Activated CD8-positive, alpha-beta T cell treated with anti-CD3 and anti-CD28 coated beads, Interleukin-2, amount 10 ng/mL, durations not matched to agents 7 days and 5 days (primary cell): ENCODE data around the gene FAM228B. TPM values are rescaled to one million over a fixed set of nuclear protein-coding genes. Genes with fewer than 3 reads are reported as not detected.
"Not testable (repeated sequence)": the region's sequence is repeated elsewhere in the genome, so short reads cannot be mapped to it uniquely, and the experiment has no call there.

Experiments
- ATAC-seq: fragments of 150-1000 bp; cut with Tn5 transposase; one replicate; pipeline ENCODE4 v1.10.0; 2021; ENCODE audit warnings: moderate library complexity
- CTCF ChIA-PET: fragments of 350-600 bp; sonication (Branson Sonifier 250); formaldehyde crosslinking; loops from one replicate; lab custom pipeline; 2021; ENCODE audit warnings: antibody characterized with exemption; lab: Charles Lee
- POLR2A ChIA-PET: fragments of 350-600 bp; sonication (Branson Sonifier 250); formaldehyde crosslinking; loops from one replicate; lab custom pipeline; 2021; ENCODE audit warnings: antibody characterized with exemption; lab: Charles Lee
- DNase-seq: peaks from one replicate; pipeline ENCODE4 v3.0.0-alpha.2; 2020
- H3K27ac Mint-ChIP-seq: one replicate; pipeline ENCODE4 v1.8.0; 2021; ENCODE audit warnings: mild to moderate bottlenecking, mixed read lengths
- H3K27me3 Mint-ChIP-seq: one replicate; pipeline ENCODE4 v1.8.0; 2021; ENCODE audit warnings: low read depth, mixed read lengths
- H3K36me3 Mint-ChIP-seq: one replicate; pipeline ENCODE4 v1.8.0; 2021; ENCODE audit warnings: low read depth, mixed read lengths
- H3K4me1 Mint-ChIP-seq: one replicate; pipeline ENCODE4 v1.8.0; 2021; ENCODE audit warnings: low read depth, mixed read lengths
- H3K4me3 Mint-ChIP-seq: one replicate; pipeline ENCODE4 v1.8.0; 2021; ENCODE audit warnings: mild to moderate bottlenecking, mixed read lengths
- H3K9me3 Mint-ChIP-seq: one replicate; pipeline ENCODE4 v1.8.0; 2022; ENCODE audit warnings: mixed read lengths; ENCODE audit not compliant: insufficient read depth
- total RNA-seq, 2 experiments: library from RNA; stranded (reverse); gene quantifications; one replicate each; pipeline ENCODE4 v1.2.3, GENCODE V29; 2021

The FAM228B gene
- total RNA-seq, 2 experiments from 2014 or later: 6.2 to 6.9 TPM

DNA sequence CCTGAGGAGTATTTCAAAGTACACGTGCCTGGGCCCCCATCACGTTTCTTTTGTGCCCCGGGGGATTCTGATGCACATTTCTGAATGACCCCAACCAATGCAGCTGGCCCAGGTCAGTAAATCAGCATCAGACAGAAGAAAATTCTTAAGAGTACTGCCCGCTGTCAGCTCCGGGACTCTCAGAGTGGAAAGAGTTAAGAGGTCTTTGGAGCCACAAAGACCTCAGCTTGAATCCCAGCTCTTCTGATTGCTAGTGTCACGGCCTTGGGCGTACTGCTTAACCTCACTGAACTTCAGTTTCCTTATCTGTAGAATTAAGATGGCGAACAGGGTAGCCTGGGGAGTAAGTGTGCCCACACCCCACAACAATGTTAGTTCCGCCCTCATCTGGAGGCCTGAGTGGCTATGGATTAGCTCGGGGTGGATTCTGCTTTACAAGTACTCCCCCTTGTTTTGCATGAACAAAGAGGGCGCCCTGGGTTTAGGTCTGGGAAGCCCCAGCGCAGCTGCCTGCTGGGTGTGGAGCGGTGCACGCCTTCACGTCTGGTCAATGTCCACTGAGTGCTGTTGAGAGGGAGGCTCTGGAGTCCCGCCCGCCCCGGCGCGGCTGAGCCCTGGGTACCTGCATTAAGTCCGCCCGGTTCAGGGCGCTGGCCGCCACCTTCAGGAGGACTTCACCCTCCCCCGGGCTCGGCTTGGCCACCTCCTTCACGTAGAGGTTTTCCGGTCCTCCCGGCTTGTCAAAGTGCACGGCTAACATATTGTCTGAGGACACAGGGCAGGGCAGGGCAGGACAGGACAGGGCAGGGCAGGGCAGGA, 39.5 kb upstream of the FAM228B start:
- Mint-ChIP-seq H3K36me3 (peaks cover 9% of the 10 kb centered on the region), H3K9me3 (no peaks in the 10 kb centered on the region), H3K4me3 (peak overlapping the region; percentile 88), H3K27me3 (no peaks in the 10 kb centered on the region), H3K4me1 (peaks cover 19% of the 10 kb centered on the region), H3K27ac (peak overlapping the region; percentile 92)
- POLR2A ChIA-PET: interaction anchor here (0.6 to 2.3 kb wide), 9 partner anchors 10 to 259 kb away, joined by 3 to 22 read pairs (median 5); partner anchors contain the start of genes ATAD2B and WDCP
- CTCF ChIA-PET: interaction anchor here (0.6 to 4.6 kb wide), 39 partner anchors 10 to 744 kb away, joined by 3 to 74 read pairs (median 5); partner anchors contain the start of genes ATAD2B, FAM228B, FKBP1B and PFN4
- peak; percentile 76 for DNase-seq
- peak; percentile 74 for ATAC-seq

- H3K27me3 Mint-ChIP-seq: no peaks in the 10 kb centered on the region
- H3K36me3 Mint-ChIP-seq: peaks cover 9% of the 10 kb centered on the region
- POLR2A ChIA-PET: interaction anchor here (1.0 to 2.3 kb wide), 9 partner anchors 8 to 260 kb away, joined by 3 to 22 read pairs (median 5); partner anchors contain the start of genes ATAD2B, SF3B6 and WDCP
- peak; percentile 97 for ATAC-seq
- DNase-seq: peak; percentile 84
- CTCF ChIA-PET: interaction anchor here (0.6 to 4.6 kb wide), 41 partner anchors 8 to 743 kb away, joined by 3 to 74 read pairs (median 5); partner anchors contain the start of genes ATAD2B, FAM228B, FKBP1B and PFN4
- H3K4me1 Mint-ChIP-seq: peaks cover 19% of the 10 kb centered on the region
- peak within 1 kb of the TSS; percentile 88 for H3K4me3 Mint-ChIP-seq
- no peaks in the 10 kb centered on the region for H3K9me3 Mint-ChIP-seq
- H3K27ac Mint-ChIP-seq: peak within 1 kb of the TSS; percentile 92
Measured at GRCh38 chr2:24084386-24085199, 38.7 kb upstream of the FAM228B start, which contains the start of gene TP53I3. Gene TP53I3, minus strand, starts transcription at chr2:24084834. Its CDS starts 508 bp downstream, at chr2:24084326.

DNA sequence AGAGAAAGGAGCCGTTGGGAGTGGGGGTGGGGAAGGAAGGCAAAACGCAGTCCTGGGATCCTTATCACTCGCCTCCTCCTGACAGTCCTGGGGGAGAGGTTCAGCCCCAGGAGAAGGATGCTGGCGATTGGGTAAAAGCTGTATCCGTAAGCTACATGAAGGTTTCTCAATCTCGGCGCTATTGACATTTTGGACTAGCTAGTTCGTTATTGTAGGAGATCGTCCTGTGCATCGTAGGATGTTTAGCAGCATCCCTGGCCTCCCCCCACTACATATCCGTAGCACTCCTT, 38.1 kb upstream of the FAM228B start:
- DNase-seq (no peak), ATAC-seq (no peak)
- Mint-ChIP-seq H3K4me3 (peak overlapping the region; percentile 88), H3K27ac (no peak overlapping the region), H3K9me3 (no peaks in the 10 kb centered on the region), H3K36me3 (peaks cover 9% of the 10 kb centered on the region), H3K4me1 (peaks cover 19% of the 10 kb centered on the region), H3K27me3 (no peaks in the 10 kb centered on the region)
- POLR2A ChIA-PET: interaction anchor here (0.6 to 2.0 kb wide), 3 partner anchors 9 to 158 kb away, joined by 3 to 5 read pairs (median 4); partner anchors contain the start of genes ATAD2B and SF3B6
- CTCF ChIA-PET: interaction anchor here (1.0 to 4.6 kb wide), 25 partner anchors 9 to 742 kb away, joined by 3 to 74 read pairs (median 7); partner anchors contain the start of genes ATAD2B, FAM228B, FKBP1B and PFN4

DNA sequence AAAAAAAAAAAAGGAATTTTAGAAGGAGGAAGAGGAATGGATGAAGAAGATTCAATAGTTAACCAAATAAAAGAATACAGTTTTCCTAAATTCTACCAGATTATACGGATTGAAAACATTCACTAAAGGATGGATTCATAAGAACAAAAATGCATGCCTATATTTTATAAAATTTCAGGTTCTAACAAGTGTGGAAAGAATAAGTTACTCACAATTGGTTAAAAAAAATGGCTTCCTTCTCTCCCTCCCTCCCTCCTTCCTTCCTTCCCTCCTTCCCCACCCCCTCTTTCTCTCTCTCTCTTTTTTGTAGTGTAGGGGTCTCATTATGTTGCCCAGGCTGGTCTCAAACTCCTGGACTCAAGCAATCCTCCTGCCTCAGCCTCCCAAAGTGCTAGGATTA, 37.0 kb upstream of the FAM228B start:
- ChIA-PET POLR2A (no interaction called here), CTCF (no interaction called here)
- no peaks in the 10 kb centered on the region for H3K9me3 Mint-ChIP-seq
- ATAC-seq (no peak), DNase-seq (no peak)
- H3K4me1 Mint-ChIP-seq: peaks cover 19% of the 10 kb centered on the region
- H3K36me3 Mint-ChIP-seq: peaks cover 7% of the 10 kb centered on the region
- no peak overlapping the region for H3K27ac Mint-ChIP-seq
- no peak overlapping the region for H3K4me3 Mint-ChIP-seq
- H3K27me3 Mint-ChIP-seq: no peaks in the 10 kb centered on the region

DNA sequence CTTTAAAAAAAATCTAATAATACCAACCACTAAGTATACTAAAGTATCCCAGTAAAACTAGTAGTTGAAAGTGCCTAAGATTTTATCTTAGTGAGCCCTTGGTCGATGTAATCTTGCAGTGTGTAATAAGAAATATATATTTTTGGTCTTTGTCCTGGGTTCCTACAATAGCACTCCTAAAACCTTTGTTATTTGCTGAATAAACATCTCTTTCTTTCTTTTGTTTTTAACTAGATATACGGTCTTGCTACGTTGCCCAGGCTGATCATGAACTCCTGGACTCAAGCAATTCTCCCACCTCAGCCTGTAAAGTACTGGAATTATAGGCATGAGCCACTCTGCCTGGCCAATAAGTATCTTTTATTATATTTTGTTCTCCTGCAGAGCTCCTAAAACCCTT, 36.2 kb upstream of the FAM228B start:
- CTCF ChIA-PET: interaction anchor here (1.5 kb wide), 1 partner anchor 40 kb away, joined by 4 read pairs; the partner anchor contains the start of gene WDCP
- no peak for DNase-seq
- no peaks in the 10 kb centered on the region for H3K9me3 Mint-ChIP-seq
- H3K4me3 Mint-ChIP-seq: no peak overlapping the region
- no peak for ATAC-seq
- POLR2A ChIA-PET: no interaction called here
- no peak overlapping the region for H3K27ac Mint-ChIP-seq
- no peaks in the 10 kb centered on the region for H3K27me3 Mint-ChIP-seq
- H3K36me3 Mint-ChIP-seq: peaks cover 4% of the 10 kb centered on the region
- H3K4me1 Mint-ChIP-seq: peaks cover 19% of the 10 kb centered on the region

GRCh38 chr2:24088821-24089359, 34.4 kb upstream of the FAM228B start:
- peaks cover 2% of the 10 kb centered on the region for H3K36me3 Mint-ChIP-seq
- H3K9me3 Mint-ChIP-seq: no peaks in the 10 kb centered on the region
- no peaks in the 10 kb centered on the region for H3K27me3 Mint-ChIP-seq
- no peak overlapping the region for H3K27ac Mint-ChIP-seq
- ATAC-seq: no peak
- no peak overlapping the region for H3K4me3 Mint-ChIP-seq
- CTCF ChIA-PET: no interaction called here
- no peak for DNase-seq
- peaks cover 11% of the 10 kb centered on the region for H3K4me1 Mint-ChIP-seq
- POLR2A ChIA-PET: no interaction called here

DNA sequence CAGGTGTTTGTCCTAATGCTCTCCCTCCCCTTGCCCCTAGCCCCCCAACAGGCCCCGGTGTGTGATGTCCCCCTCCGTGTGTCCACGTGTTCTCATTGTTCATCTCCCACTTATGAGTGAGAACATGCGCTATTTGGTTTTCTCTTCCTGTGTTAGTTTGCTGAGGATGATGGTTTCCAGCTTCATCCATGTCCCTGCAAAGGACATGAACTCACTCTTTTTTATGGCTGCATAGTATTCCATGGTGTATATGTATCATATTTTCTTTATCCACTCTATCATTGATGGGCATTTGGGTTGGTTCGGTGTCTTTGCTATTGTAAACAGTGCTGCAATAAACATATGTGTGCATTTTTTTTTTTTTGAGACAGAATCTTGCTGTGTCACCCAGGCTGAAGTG, 30.0 kb upstream of the FAM228B start:
- DNase-seq: not testable (repeated sequence)

DNA sequence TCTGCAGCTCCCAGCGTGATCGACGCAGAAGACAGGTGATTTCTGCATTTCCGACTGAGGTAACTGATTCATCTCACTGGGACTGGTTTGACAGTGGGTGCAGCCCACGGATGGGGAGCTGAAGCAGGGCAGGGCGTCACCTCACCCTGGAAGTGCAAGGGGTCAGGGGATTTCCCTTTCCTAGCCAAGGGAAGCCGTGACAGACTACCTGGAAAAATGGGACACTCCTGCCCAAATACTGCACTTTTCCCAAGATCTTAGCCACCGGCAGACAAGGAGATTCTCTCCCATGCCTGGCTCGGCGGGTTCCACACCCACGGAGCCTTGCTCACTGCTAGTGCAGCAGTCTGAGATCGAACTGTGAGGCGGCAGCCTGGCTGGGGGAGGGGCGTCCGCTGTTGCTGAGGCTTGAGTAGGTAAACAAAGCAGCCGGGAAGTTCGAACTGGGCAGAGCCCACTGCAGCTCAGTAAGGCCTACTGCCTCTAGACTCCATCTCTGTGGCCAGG, 28.0 kb upstream of the FAM228B start:
- POLR2A ChIA-PET, H3K4me1 Mint-ChIP-seq, H3K27ac Mint-ChIP-seq, H3K9me3 Mint-ChIP-seq, DNase-seq, ATAC-seq, H3K36me3 Mint-ChIP-seq, H3K4me3 Mint-ChIP-seq, H3K27me3 Mint-ChIP-seq: not testable (repeated sequence)
- CTCF ChIA-PET: interaction anchor here (0.7 kb wide), 1 partner anchor 10 kb away, joined by 3 read pairs; the partner anchor contains the start of gene TP53I3

More for the DNA sequence above, 30.0 kb upstream of the FAM228B start:
- H3K36me3 Mint-ChIP-seq, H3K27ac Mint-ChIP-seq, ATAC-seq, CTCF ChIA-PET, POLR2A ChIA-PET, H3K27me3 Mint-ChIP-seq, H3K4me3 Mint-ChIP-seq, H3K9me3 Mint-ChIP-seq, H3K4me1 Mint-ChIP-seq: not testable (repeated sequence)

GRCh38 chr2:24100732-24101131, 22.5 kb upstream of the FAM228B start:
- H3K9me3 Mint-ChIP-seq, H3K4me3 Mint-ChIP-seq, CTCF ChIA-PET, H3K27me3 Mint-ChIP-seq, POLR2A ChIA-PET, ATAC-seq, H3K36me3 Mint-ChIP-seq, H3K4me1 Mint-ChIP-seq, DNase-seq, H3K27ac Mint-ChIP-seq: not testable (repeated sequence)

GRCh38 chr2:24101992-24102391, 21.3 kb upstream of the FAM228B start:
- POLR2A ChIA-PET: no interaction called here
- Mint-ChIP-seq H3K27ac (no peak overlapping the region), H3K4me3 (no peak overlapping the region), H3K9me3 (peaks cover 14% of the 10 kb centered on the region), H3K27me3 (no peaks in the 10 kb centered on the region), H3K36me3 (peaks cover 3% of the 10 kb centered on the region), H3K4me1 (no peaks in the 10 kb centered on the region)
- CTCF ChIA-PET: interaction anchor here (2.0 kb wide), 1 partner anchor 17 kb away, joined by 4 read pairs; the partner anchor contains the start of gene TP53I3
- ATAC-seq (no peak), DNase-seq (no peak)

DNA sequence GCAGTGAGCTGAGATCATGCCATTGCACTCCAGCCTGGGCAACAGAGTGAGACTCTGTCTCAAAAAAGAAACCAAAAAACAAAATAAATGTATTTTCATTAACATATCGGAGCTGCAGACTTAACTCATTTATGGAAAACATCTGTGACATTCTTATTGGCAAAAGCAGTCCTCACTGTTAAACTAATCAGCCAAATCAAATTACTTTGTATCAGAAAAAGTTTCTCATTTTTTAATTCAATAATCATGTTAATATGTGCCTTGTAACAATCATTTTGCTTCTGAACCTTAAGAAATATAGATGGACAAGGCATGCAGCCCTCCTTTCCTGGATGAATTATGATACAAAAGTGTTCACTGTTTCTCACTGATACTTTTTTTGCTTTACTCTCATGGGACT, 20.6 kb upstream of the FAM228B start:
- POLR2A ChIA-PET: no interaction called here

More for the DNA sequence above, 20.6 kb upstream of the FAM228B start:
- Mint-ChIP-seq H3K4me1 (no peaks in the 10 kb centered on the region), H3K4me3 (no peak overlapping the region), H3K27ac (no peak overlapping the region), H3K9me3 (peaks cover 19% of the 10 kb centered on the region), H3K27me3 (peaks cover 5% of the 10 kb centered on the region), H3K36me3 (peaks cover 3% of the 10 kb centered on the region)
- CTCF ChIA-PET: interaction anchor here (1.3 to 2.0 kb wide), 2 partner anchors 18 to 20 kb away, joined by 3 to 4 read pairs; partner anchors contain the start of gene TP53I3
- ATAC-seq (no peak), DNase-seq (no peak)
